GM23338 (cell line): ENCODE results near the gene PRKCQ. TPM values are rescaled to one million over a fixed set of nuclear protein-coding genes. Genes with fewer than 3 reads are reported as not detected.

ENCODE experiments used
- ATAC-seq: fragments of 200-7000 bp; cut with Tn5 transposase; 3 replicates; pipeline ENCODE4 v1.9.1; 2020
- DNase-seq: peaks from one replicate; pipeline ENCODE4 v3.0.0-alpha.2; 2015; ENCODE audit warnings: low spot score
- H2AFZ ChIP-seq: fragments of 200-600 bp; sonication (generic); 2 replicates; pipeline ENCODE4 v1.8.0; 2016; ENCODE audit warnings: antibody characterized with exemption, mild to moderate bottlenecking, moderate library complexity
- H3F3A ChIP-seq: fragments of 200-600 bp; sonication (generic); replicated peaks from 2 replicates; pipeline ENCODE4 v1.8.0; 2017; ENCODE audit warnings: antibody characterized with exemption, mixed run types, low read depth
- H3K27ac ChIP-seq: fragments of 200-600 bp; sonication (generic); 2 replicates; pipeline ENCODE4 v1.6.1; 2016; ENCODE audit warnings: low read depth
- H3K27me3 ChIP-seq: fragments of 200-600 bp; sonication (generic); 2 replicates; pipeline ENCODE4 v1.8.0; 2016; ENCODE audit warnings: mild to moderate bottlenecking, mixed run types, moderate library complexity; ENCODE audit not compliant: insufficient read depth
- H3K36me3 ChIP-seq: fragments of 200-600 bp; sonication (generic); 2 replicates; pipeline ENCODE4 v1.8.0; 2016; ENCODE audit warnings: mild to moderate bottlenecking; ENCODE audit not compliant: insufficient read depth
- H3K4me1 ChIP-seq: fragments of 200-600 bp; sonication (generic); 2 replicates; pipeline ENCODE4 v1.8.0; 2016; ENCODE audit warnings: mild to moderate bottlenecking, moderate library complexity; ENCODE audit not compliant: insufficient read depth
- H3K4me2 ChIP-seq: fragments of 200-600 bp; sonication (generic); 2 replicates; pipeline ENCODE4 v1.7.1; 2017; ENCODE audit warnings: mixed run types
- H3K4me3 ChIP-seq: fragments of 200-600 bp; sonication (generic); 2 replicates; pipeline ENCODE4 v1.6.1; 2016; ENCODE audit warnings: mixed run types
- H3K79me2 ChIP-seq: fragments of 200-600 bp; sonication (generic); replicated peaks from 2 replicates; pipeline ENCODE4 v1.8.0; 2017; ENCODE audit warnings: mild to moderate bottlenecking; ENCODE audit not compliant: insufficient read depth
- H3K9me2 ChIP-seq: fragments of 200-600 bp; sonication (generic); 2 replicates; pipeline ENCODE4 v1.8.0; 2017; ENCODE audit not compliant: insufficient read depth
- H4K20me1 ChIP-seq: fragments of 200-600 bp; sonication (generic); replicated peaks from 2 replicates; pipeline ENCODE4 v1.8.0; 2017; ENCODE audit warnings: mild to moderate bottlenecking; ENCODE audit not compliant: insufficient read depth
- H3K27ac Mint-ChIP-seq: 2 replicates; pipeline ENCODE4 v1.8.0; 2020; ENCODE audit warnings: inconsistent platforms, mild to moderate bottlenecking, moderate library complexity, mixed read lengths
- H3K27me3 Mint-ChIP-seq: 3 replicates; pipeline ENCODE4 v1.8.0; 2022; ENCODE audit warnings: low read depth, mild to moderate bottlenecking, moderate library complexity, mixed read lengths, inconsistent platforms; ENCODE audit not compliant: insufficient read depth, poor library complexity
- H3K36me3 Mint-ChIP-seq: 3 replicates; pipeline ENCODE4 v1.8.0; 2021; ENCODE audit warnings: low read depth, mild to moderate bottlenecking, inconsistent platforms, moderate library complexity, mixed read lengths
- H3K4me1 Mint-ChIP-seq: 3 replicates; pipeline ENCODE4 v1.8.0; 2020; ENCODE audit warnings: mild to moderate bottlenecking, inconsistent platforms, mixed read lengths
- H3K4me3 Mint-ChIP-seq: 3 replicates; pipeline ENCODE4 v1.8.0; 2021; ENCODE audit warnings: moderate library complexity, mild to moderate bottlenecking, inconsistent platforms, mixed read lengths
- H3K9me3 Mint-ChIP-seq: 3 replicates; pipeline ENCODE4 v1.8.0; 2020; ENCODE audit warnings: moderate library complexity, mild to moderate bottlenecking, inconsistent platforms, mixed read lengths
- CTCF ChIP-seq, 2 experiments: fragments of 200-600 bp in 1 of 2; sonication (generic) in 1 of 2; conservative IDR thresholded peaks; 2 replicates each; pipeline versions ENCODE4 v1.5.1 to v1.6.1; 2016 to 2017; ENCODE audit warnings: antibody characterized with exemption in 2 of 2, low read depth in 2 of 2, mild to moderate bottlenecking in 2 of 2, moderate library complexity in 1 of 2
- JUNB ChIP-seq: IDR thresholded peaks from one replicate; pipeline ENCODE4 v1.6.1; 2016; ENCODE audit warnings: antibody characterized with exemption; ENCODE audit not compliant: unreplicated experiment
- polyA plus RNA-seq: library from polyadenylated mRNA; unstranded; fragments of >200 nt; fragmentation: Nextera tagmentation; extraction: Ambion mirVana; gene quantifications from 2 replicates; pipeline ENCODE4 v1.2.1, GENCODE V29; 2016
- total RNA-seq: library from RNA; depleted of rRNA; stranded (reverse); fragments of >200 nt; shearing (Covaris generic); gene quantifications from 2 replicates; pipeline ENCODE4 v1.2.3, GENCODE V29; 2014
- TF ChIP-seq, protein P1 (sequence below): fragments of 250-450 bp; sonication (Bioruptor Pico); IDR thresholded peaks from 2 replicates; pipeline ENCODE4 v1.5.0; 2020; ENCODE audit warnings: mild to moderate bottlenecking, moderate library complexity
- TF ChIP-seq, protein P2 (sequence below): IDR thresholded peaks from one replicate; pipeline ENCODE4 v1.6.1; 2018; ENCODE audit warnings: antibody characterized with exemption; ENCODE audit not compliant: unreplicated experiment

PRKCQ gene
- total and polyA plus RNA-seq, 2 experiments from 2014 or later, result 12.6 to 28.5 TPM

DNA sequence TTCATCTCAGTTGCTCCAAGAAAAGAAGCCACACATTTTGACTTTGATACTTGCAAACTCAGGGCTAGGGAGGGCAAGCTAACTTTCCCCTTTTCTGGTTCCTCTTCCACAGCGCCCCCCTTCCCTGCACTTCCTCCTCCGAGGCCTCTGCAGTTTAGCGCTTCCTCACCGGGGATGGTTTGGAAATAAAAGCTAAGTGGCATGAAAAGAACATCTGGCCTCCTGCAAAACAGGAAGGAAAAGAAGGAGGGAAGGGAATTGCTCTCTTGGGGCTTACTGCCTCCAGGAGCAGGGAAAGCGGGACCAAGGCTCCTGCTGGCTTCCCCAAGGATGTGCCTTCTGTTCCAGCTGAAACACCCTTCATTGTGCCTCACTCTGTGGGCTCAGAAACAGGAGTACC lies 42.3 kb downstream of the PRKCQ start:
- ATAC-seq (peak; percentile 48; the same call in 2 of the 3 replicates), DNase-seq (peak; percentile 40)
- no peak overlapping the region for H3K4me2 ChIP-seq
- no peaks in the 10 kb centered on the region for H3K27me3 ChIP-seq
- H3K79me2 ChIP-seq, result peaks cover 20% of the 10 kb centered on the region
- no peaks in the 10 kb centered on the region for H3K27me3 Mint-ChIP-seq
- peaks cover 16% of the 10 kb centered on the region for H4K20me1 ChIP-seq
- TF ChIP-seq, protein P1, sequence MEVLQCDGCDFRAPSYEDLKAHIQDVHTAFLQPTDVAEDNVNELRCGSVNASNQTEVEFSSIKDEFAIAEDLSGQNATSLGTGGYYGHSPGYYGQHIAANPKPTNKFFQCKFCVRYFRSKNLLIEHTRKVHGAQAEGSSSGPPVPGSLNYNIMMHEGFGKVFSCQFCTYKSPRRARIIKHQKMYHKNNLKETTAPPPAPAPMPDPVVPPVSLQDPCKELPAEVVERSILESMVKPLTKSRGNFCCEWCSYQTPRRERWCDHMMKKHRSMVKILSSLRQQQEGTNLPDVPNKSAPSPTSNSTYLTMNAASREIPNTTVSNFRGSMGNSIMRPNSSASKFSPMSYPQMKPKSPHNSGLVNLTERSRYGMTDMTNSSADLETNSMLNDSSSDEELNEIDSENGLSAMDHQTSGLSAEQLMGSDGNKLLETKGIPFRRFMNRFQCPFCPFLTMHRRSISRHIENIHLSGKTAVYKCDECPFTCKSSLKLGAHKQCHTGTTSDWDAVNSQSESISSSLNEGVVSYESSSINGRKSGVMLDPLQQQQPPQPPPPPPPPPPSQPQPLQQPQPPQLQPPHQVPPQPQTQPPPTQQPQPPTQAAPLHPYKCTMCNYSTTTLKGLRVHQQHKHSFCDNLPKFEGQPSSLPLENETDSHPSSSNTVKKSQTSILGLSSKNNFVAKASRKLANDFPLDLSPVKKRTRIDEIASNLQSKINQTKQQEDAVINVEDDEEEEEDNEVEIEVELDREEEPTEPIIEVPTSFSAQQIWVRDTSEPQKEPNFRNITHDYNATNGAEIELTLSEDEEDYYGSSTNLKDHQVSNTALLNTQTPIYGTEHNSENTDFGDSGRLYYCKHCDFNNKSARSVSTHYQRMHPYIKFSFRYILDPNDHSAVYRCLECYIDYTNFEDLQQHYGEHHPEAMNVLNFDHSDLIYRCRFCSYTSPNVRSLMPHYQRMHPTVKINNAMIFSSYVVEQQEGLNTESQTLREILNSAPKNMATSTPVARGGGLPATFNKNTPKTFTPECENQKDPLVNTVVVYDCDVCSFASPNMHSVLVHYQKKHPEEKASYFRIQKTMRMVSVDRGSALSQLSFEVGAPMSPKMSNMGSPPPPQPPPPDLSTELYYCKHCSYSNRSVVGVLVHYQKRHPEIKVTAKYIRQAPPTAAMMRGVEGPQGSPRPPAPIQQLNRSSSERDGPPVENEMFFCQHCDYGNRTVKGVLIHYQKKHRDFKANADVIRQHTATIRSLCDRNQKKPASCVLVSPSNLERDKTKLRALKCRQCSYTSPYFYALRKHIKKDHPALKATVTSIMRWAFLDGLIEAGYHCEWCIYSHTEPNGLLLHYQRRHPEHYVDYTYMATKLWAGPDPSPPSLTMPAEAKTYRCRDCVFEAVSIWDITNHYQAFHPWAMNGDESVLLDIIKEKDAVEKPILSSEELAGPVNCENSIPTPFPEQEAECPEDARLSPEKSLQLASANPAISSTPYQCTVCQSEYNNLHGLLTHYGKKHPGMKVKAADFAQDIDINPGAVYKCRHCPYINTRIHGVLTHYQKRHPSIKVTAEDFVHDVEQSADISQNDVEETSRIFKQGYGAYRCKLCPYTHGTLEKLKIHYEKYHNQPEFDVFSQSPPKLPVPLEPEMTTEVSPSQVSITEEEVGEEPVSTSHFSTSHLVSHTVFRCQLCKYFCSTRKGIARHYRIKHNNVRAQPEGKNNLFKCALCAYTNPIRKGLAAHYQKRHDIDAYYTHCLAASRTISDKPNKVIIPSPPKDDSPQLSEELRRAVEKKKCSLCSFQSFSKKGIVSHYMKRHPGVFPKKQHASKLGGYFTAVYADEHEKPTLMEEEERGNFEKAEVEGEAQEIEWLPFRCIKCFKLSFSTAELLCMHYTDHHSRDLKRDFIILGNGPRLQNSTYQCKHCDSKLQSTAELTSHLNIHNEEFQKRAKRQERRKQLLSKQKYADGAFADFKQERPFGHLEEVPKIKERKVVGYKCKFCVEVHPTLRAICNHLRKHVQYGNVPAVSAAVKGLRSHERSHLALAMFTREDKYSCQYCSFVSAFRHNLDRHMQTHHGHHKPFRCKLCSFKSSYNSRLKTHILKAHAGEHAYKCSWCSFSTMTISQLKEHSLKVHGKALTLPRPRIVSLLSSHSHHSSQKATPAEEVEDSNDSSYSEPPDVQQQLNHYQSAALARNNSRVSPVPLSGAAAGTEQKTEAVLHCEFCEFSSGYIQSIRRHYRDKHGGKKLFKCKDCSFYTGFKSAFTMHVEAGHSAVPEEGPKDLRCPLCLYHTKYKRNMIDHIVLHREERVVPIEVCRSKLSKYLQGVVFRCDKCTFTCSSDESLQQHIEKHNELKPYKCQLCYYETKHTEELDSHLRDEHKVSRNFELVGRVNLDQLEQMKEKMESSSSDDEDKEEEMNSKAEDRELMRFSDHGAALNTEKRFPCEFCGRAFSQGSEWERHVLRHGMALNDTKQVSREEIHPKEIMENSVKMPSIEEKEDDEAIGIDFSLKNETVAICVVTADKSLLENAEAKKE, result no peak
- TF ChIP-seq CTCF (conservative IDR thresholded peaks at IDR 0.05; ENCODE audit: low read depth in 2 of 2), result peak; percentile 44 to 51
- H3K36me3 ChIP-seq, result no peaks in the 10 kb centered on the region
- H3K9me3 Mint-ChIP-seq, result no peaks in the 10 kb centered on the region
- H3K36me3 Mint-ChIP-seq, result no peaks in the 10 kb centered on the region
- H3K4me3 Mint-ChIP-seq, result no peak overlapping the region
- H3K4me1 ChIP-seq, result peaks cover 3% of the 10 kb centered on the region
- H3K27ac Mint-ChIP-seq, result no peak overlapping the region
- no peaks in the 10 kb centered on the region for H3F3A ChIP-seq
- H3K9me2 ChIP-seq, result no peaks in the 10 kb centered on the region
- H3K27ac ChIP-seq, result no peak overlapping the region
- no peak overlapping the region for H2AFZ ChIP-seq
- H3K4me3 ChIP-seq, result no peak overlapping the region
- peaks cover 8% of the 10 kb centered on the region for H3K4me1 Mint-ChIP-seq

DNA sequence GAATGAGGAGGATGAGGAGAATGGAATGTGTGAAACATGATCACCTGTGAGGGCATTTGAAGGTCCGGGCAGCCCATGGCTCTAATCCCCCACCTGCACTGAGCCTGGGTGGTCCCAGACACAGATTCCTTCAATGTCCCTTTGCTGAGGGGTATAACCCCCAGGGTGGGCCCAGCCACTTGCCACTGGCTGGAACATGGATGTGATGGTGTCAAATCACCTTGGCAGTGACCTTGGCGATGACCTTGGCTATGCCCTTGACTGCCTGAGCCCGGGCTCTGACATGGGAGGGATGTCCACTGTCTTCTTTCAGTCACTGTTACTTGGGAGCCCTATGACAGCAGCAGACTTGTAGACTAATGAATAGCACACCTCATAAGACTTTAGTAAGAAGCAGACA lies 44.0 kb downstream of the PRKCQ start:
- no peaks in the 10 kb centered on the region for H3F3A ChIP-seq
- H3K27me3 ChIP-seq, result no peaks in the 10 kb centered on the region
- H3K27ac Mint-ChIP-seq, result 0 out of 2 replicates have a peak overlapping the region, but pooled peaks have one; percentile 17
- no peaks in the 10 kb centered on the region for H3K27me3 Mint-ChIP-seq
- no peak for DNase-seq
- no peak for ATAC-seq
- H3K9me3 Mint-ChIP-seq, result no peaks in the 10 kb centered on the region
- TF ChIP-seq JUNB, result no peak
- TF ChIP-seq, protein P2, sequence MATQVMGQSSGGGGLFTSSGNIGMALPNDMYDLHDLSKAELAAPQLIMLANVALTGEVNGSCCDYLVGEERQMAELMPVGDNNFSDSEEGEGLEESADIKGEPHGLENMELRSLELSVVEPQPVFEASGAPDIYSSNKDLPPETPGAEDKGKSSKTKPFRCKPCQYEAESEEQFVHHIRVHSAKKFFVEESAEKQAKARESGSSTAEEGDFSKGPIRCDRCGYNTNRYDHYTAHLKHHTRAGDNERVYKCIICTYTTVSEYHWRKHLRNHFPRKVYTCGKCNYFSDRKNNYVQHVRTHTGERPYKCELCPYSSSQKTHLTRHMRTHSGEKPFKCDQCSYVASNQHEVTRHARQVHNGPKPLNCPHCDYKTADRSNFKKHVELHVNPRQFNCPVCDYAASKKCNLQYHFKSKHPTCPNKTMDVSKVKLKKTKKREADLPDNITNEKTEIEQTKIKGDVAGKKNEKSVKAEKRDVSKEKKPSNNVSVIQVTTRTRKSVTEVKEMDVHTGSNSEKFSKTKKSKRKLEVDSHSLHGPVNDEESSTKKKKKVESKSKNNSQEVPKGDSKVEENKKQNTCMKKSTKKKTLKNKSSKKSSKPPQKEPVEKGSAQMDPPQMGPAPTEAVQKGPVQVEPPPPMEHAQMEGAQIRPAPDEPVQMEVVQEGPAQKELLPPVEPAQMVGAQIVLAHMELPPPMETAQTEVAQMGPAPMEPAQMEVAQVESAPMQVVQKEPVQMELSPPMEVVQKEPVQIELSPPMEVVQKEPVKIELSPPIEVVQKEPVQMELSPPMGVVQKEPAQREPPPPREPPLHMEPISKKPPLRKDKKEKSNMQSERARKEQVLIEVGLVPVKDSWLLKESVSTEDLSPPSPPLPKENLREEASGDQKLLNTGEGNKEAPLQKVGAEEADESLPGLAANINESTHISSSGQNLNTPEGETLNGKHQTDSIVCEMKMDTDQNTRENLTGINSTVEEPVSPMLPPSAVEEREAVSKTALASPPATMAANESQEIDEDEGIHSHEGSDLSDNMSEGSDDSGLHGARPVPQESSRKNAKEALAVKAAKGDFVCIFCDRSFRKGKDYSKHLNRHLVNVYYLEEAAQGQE, result no peak
- H3K4me1 ChIP-seq, result peaks cover 5% of the 10 kb centered on the region; the same call in 1 of the 2 replicates
- H3K27ac ChIP-seq, result no peak overlapping the region
- H3K4me3 ChIP-seq, result no peak overlapping the region
- peaks cover 12% of the 10 kb centered on the region for H3K79me2 ChIP-seq
- H3K36me3 ChIP-seq, result no peaks in the 10 kb centered on the region
- H3K9me2 ChIP-seq, result no peaks in the 10 kb centered on the region
- no peak overlapping the region for H3K4me3 Mint-ChIP-seq
- no peak overlapping the region for H3K4me2 ChIP-seq
- no peak overlapping the region for H2AFZ ChIP-seq
- peaks cover 9% of the 10 kb centered on the region for H3K4me1 Mint-ChIP-seq
- peaks cover 13% of the 10 kb centered on the region for H4K20me1 ChIP-seq
- H3K36me3 Mint-ChIP-seq, result no peaks in the 10 kb centered on the region
